Astrocyte (in vitro differentiated cells and primary cell): ENCODE results near the gene ELMOD1.

ENCODE experiments used
- CTCF ChIP-seq: IDR thresholded peaks from 2 replicates; pipeline ENCODE4 v1.5.1; 2011; ENCODE audit warnings: low read depth, mild to moderate bottlenecking, inconsistent platforms, low read length, moderate library complexity; ENCODE audit not compliant: insufficient read depth
- EZH2 ChIP-seq: IDR thresholded peaks from 2 replicates; pipeline ENCODE4 v1.6.1; 2012; ENCODE audit warnings: mild to moderate bottlenecking, low read length, inconsistent platforms; ENCODE audit not compliant: insufficient read depth

- TF ChIP-seq CTCF, result no peak
- TF ChIP-seq EZH2, result no peak
Measured at GRCh38 chr11:107669893-107670601, 79.1 kb downstream of the ELMOD1 start.
